Forelimb muscle (tissue), 1 donor: Measurements from ENCODE around the gene OLFM4. TPM values are rescaled to one million over a fixed set of nuclear protein-coding genes. Genes with fewer than 3 reads are reported as not detected.

Experiments used
- DNase-seq: peaks from one replicate; pipeline ENCODE4 v3.0.0-alpha.2; 2013; ENCODE audit warnings: low read depth
- polyA plus RNA-seq: library from polyadenylated mRNA; unstranded; fragments of 120-200 nt; gene quantifications from one replicate; pipeline ENCODE4 v1.2.1, GENCODE V29; 2013; ENCODE audit not compliant: insufficient read length

Gene OLFM4
- polyA plus RNA-seq, 1 donor = 0.85 TPM

GRCh38 chr13:53014495-53015443 lies 13.8 kb upstream of the OLFM4 start:
- DNase-seq = no peak

- no peak for DNase-seq
Measured at GRCh38 chr13:53015971-53016370, 12.6 kb upstream of the OLFM4 start.

GRCh38 chr13:53017433-53017970 lies 11.1 kb upstream of the OLFM4 start:
- DNase-seq = no peak

GRCh38 chr13:53018690-53019647 lies 9.6 kb upstream of the OLFM4 start:
- no peak for DNase-seq

GRCh38 chr13:53020764-53021335 lies 7.8 kb upstream of the OLFM4 start:
- DNase-seq = no peak

GRCh38 chr13:53023246-53023645 lies 5.4 kb upstream of the OLFM4 start:
- DNase-seq = no peak

GRCh38 chr13:53028063-53028462 lies 550 bp upstream of the OLFM4 start:
- DNase-seq = no peak

- no peak for DNase-seq
Measured at GRCh38 chr13:53032849-53033248, 4.2 kb downstream of the OLFM4 start.

- no peak for DNase-seq
Measured at GRCh38 chr13:53038993-53039392, 10.4 kb downstream of the OLFM4 start.

- DNase-seq = no peak
Measured at GRCh38 chr13:53041968-53042516, 13.4 kb downstream of the OLFM4 start.

- no peak for DNase-seq
Measured at GRCh38 chr13:53042877-53043276, 14.3 kb downstream of the OLFM4 start.

GRCh38 chr13:53043398-53043797 lies 14.8 kb downstream of the OLFM4 start:
- no peak for DNase-seq

- peak; percentile 92 for DNase-seq
Measured at GRCh38 chr13:53045189-53045588, 16.6 kb downstream of the OLFM4 start.

GRCh38 chr13:53048880-53049279 lies 20.3 kb downstream of the OLFM4 start:
- DNase-seq = no peak

- no peak for DNase-seq
Measured at GRCh38 chr13:53050151-53050550, 21.5 kb downstream of the OLFM4 start.

GRCh38 chr13:53052675-53053074 lies 24.1 kb downstream of the OLFM4 start:
- DNase-seq = no peak

- DNase-seq = no peak
Measured at GRCh38 chr13:53054569-53054968, 26.0 kb downstream of the OLFM4 start.

GRCh38 chr13:53058065-53058679 lies 29.6 kb downstream of the OLFM4 start:
- DNase-seq = no peak

- no peak for DNase-seq
Measured at GRCh38 chr13:53060840-53061490, 32.4 kb downstream of the OLFM4 start.

- DNase-seq = peak; percentile 60
Measured at GRCh38 chr13:53064731-53065130, 36.1 kb downstream of the OLFM4 start.
